Fibroblast of lung (primary cell): Measurements from ENCODE around the gene MRE11. TPM values are rescaled to one million over a fixed set of nuclear protein-coding genes. Genes with fewer than 3 reads are reported as not detected.

ENCODE experiments used
- DNase-seq, 2 donors: peaks; one replicate each; pipeline versions ENCODE4 v3.0.0 to v3.0.0-alpha.2; 2010; ENCODE audit warnings: low read depth in 2 of 2
- H2AFZ ChIP-seq: 2 replicates; pipeline ENCODE4 v1.5.1; 2012; ENCODE audit warnings: low read length, control low read depth, inconsistent platforms
- H3K27ac ChIP-seq: 2 replicates; pipeline ENCODE4 v1.5.1; 2011; ENCODE audit warnings: low read length, control low read depth; ENCODE audit not compliant: insufficient read depth
- H3K27me3 ChIP-seq: 2 replicates; pipeline ENCODE4 v1.5.1; 2011; ENCODE audit warnings: mild to moderate bottlenecking, low read length; ENCODE audit not compliant: control insufficient read depth, insufficient read depth
- H3K36me3 ChIP-seq: 2 replicates; pipeline ENCODE4 v1.5.1; 2011; ENCODE audit warnings: low read length; ENCODE audit not compliant: control insufficient read depth, insufficient read depth
- H3K4me1 ChIP-seq: 2 replicates; pipeline ENCODE4 v1.5.1; 2011; ENCODE audit warnings: low read length; ENCODE audit not compliant: control insufficient read depth, insufficient read depth; ENCODE audit errors: extremely low read depth
- H3K4me2 ChIP-seq: 2 replicates; pipeline ENCODE4 v1.5.1; 2011; ENCODE audit warnings: low read length, control low read depth; ENCODE audit not compliant: insufficient read depth; ENCODE audit errors: extremely low read depth
- H3K4me3 ChIP-seq, 4 experiments: fragments of 200-600 bp in 1 of 4; sonication (generic) in 1 of 4; replicated peaks in 1 of 4; 2 replicates each; pipeline ENCODE4 v1.5.1; 2011 to 2016; ENCODE audit warnings: low read length in 4 of 4, low read depth in 3 of 4, mild to moderate bottlenecking in 3 of 4, control low read depth in 2 of 4, inconsistent platforms in 1 of 4, mixed read lengths in 1 of 4; ENCODE audit not compliant: insufficient read depth in 1 of 4; ENCODE audit errors: control extremely low read depth in 1 of 4
- H3K79me2 ChIP-seq: 2 replicates; pipeline ENCODE4 v1.5.1; 2012; ENCODE audit warnings: mild to moderate bottlenecking, low read length, inconsistent platforms; ENCODE audit not compliant: control insufficient read depth, insufficient read depth
- H3K9ac ChIP-seq: 2 replicates; pipeline ENCODE4 v1.5.1; 2011; ENCODE audit warnings: mild to moderate bottlenecking, low read length, control low read depth; ENCODE audit not compliant: insufficient read depth
- H3K9me3 ChIP-seq: 2 replicates; pipeline ENCODE4 v1.5.1; 2012; ENCODE audit warnings: low read depth, low read length; ENCODE audit not compliant: control insufficient read depth, insufficient read depth
- H4K20me1 ChIP-seq: 2 replicates; pipeline ENCODE4 v1.5.1; 2011; ENCODE audit warnings: low read length; ENCODE audit not compliant: control insufficient read depth, insufficient read depth; ENCODE audit errors: extremely low read depth
- CTCF ChIP-seq, 2 donors: IDR thresholded peaks in 1 of 2; conservative IDR thresholded peaks in 1 of 2; 1 replicate in 1 of 2; 2 replicates in 1 of 2; pipeline ENCODE4 v1.5.1; 2011 to 2012; ENCODE audit warnings: low read length in 2 of 2, control low read depth in 1 of 2, inconsistent platforms in 1 of 2, low read depth in 1 of 2, mild to moderate bottlenecking in 1 of 2
- EZH2 ChIP-seq: IDR thresholded peaks from 2 replicates; pipeline ENCODE4 v1.5.1; 2012; ENCODE audit warnings: low read length, control low read depth, mild to moderate bottlenecking; ENCODE audit errors: missing control alignments
- polyA plus RNA-seq, 2 donors: library from polyadenylated mRNA; depleted of rRNA in 1 of 2; stranded (reverse) in 1 of 2; unstranded in 1 of 2; fragments of >200 nt; gene quantifications; 2 replicates each; pipeline ENCODE4 v1.2.1, GENCODE V29; 2011 to 2012; ENCODE audit warnings: missing spikeins in 1 of 2
- total RNA-seq: library from RNA; depleted of rRNA; stranded (reverse); fragments of >200 nt; gene quantifications from 2 replicates; pipeline ENCODE4 v1.2.1, GENCODE V29; 2014

MRE11 gene
- total and polyA plus RNA-seq, 2 donors (not counting 1 experiment from before 2014, with no cell fraction given) = 6.9 to 7.4 TPM

- H3K4me1 ChIP-seq = no peaks in the 10 kb centered on the region
- H4K20me1 ChIP-seq = no peaks in the 10 kb centered on the region
- no peaks in the 10 kb centered on the region for H3K36me3 ChIP-seq
- no peak for DNase-seq
- no peak overlapping the region for H3K9ac ChIP-seq
- no peak overlapping the region for H3K27ac ChIP-seq
- TF ChIP-seq CTCF (conservative IDR thresholded peaks at IDR 0.05 in 1 of 2, IDR thresholded peaks at IDR 0.05 in 1 of 2; ENCODE audit: low read depth in 1 of 2, low read length in 2 of 2) (no peak), EZH2 (no peak)
- H3K9me3 ChIP-seq = no peaks in the 10 kb centered on the region
- H2AFZ ChIP-seq = no peak overlapping the region
- H3K79me2 ChIP-seq = no peaks in the 10 kb centered on the region
- no peak overlapping the region for H3K4me2 ChIP-seq
- no peak overlapping the region for H3K4me3 ChIP-seq
- H3K27me3 ChIP-seq = no peaks in the 10 kb centered on the region
Observed at GRCh38 chr11:94532211-94532610, 38.6 kb upstream of the MRE11 start.

DNA sequence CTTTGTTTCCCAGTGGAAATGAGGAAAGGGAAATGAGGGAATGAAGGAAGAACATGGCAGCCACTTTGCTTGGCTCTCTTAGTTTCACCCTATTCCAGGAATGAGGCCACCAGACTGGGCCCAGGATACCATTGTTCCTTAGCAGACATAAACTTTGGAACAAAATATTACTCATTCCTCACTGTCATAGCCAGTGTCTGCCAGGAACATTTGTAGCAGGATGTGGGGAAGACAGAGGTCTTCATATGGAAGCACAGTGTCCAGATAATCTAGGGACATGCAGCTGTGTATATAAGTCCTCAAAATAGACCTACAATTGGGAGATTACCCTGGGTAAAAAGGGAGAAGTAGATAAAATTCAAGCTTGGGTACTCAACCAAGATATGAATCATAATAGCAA lies 34.9 kb upstream of the MRE11 start:
- H3K4me3 ChIP-seq = no peak overlapping the region
- no peaks in the 10 kb centered on the region for H3K9me3 ChIP-seq
- no peaks in the 10 kb centered on the region for H3K27me3 ChIP-seq
- DNase-seq = peak in 1 of 2 donors; percentile 29
- no peaks in the 10 kb centered on the region for H3K36me3 ChIP-seq
- H2AFZ ChIP-seq = no peak overlapping the region
- no peaks in the 10 kb centered on the region for H3K4me1 ChIP-seq
- no peak overlapping the region for H3K9ac ChIP-seq
- no peak overlapping the region for H3K27ac ChIP-seq
- H3K79me2 ChIP-seq = no peaks in the 10 kb centered on the region
- TF ChIP-seq CTCF (conservative IDR thresholded peaks at IDR 0.05 in 1 of 2, IDR thresholded peaks at IDR 0.05 in 1 of 2; ENCODE audit: low read depth in 1 of 2, low read length in 2 of 2) (no peak), EZH2 (no peak)
- H4K20me1 ChIP-seq = no peaks in the 10 kb centered on the region
- H3K4me2 ChIP-seq = no peak overlapping the region

- Histone ChIP-seq H3K27me3 (no peaks in the 10 kb centered on the region), H2AFZ (no peak overlapping the region), H3K9me3 (no peaks in the 10 kb centered on the region), H3K9ac (no peak overlapping the region), H3K4me3 (no peak overlapping the region), H3K36me3 (no peaks in the 10 kb centered on the region), H3K4me2 (no peak overlapping the region), H4K20me1 (no peaks in the 10 kb centered on the region), H3K79me2 (no peaks in the 10 kb centered on the region), H3K4me1 (no peaks in the 10 kb centered on the region), H3K27ac (no peak overlapping the region)
- DNase-seq = no peak
- TF ChIP-seq EZH2 (no peak), CTCF (conservative IDR thresholded peaks at IDR 0.05 in 1 of 2, IDR thresholded peaks at IDR 0.05 in 1 of 2; ENCODE audit: low read depth in 1 of 2, low read length in 2 of 2) (no peak)
Observed at GRCh38 chr11:94526645-94527438, 33.2 kb upstream of the MRE11 start.
